Lower leg skin (tissue), 4 donors: Measurements from ENCODE around the gene HIC1. TPM values are rescaled to one million over a fixed set of nuclear protein-coding genes. Genes with fewer than 3 reads are reported as not detected.

ENCODE experiments used
- DNase-seq, 2 donors: peaks; one replicate each; pipeline ENCODE4 v3.0.0-alpha.2; 2019; ENCODE audit warnings: low spot score in 2 of 2
- H3K4me3 ChIP-seq: fragments of 200-600 bp; sonication (generic); 2 replicates; pipeline ENCODE4 v1.5.1; 2017; ENCODE audit warnings: mild to moderate bottlenecking, low read depth; ENCODE audit not compliant: poor library complexity, severe bottlenecking
- POLR2A ChIP-seq, 2 donors: fragments of 450-650 bp; IDR thresholded peaks; one replicate each; pipeline ENCODE4 v1.6.1; 2016 to 2017; ENCODE audit warnings: antibody characterized with exemption in 2 of 2, mild to moderate bottlenecking in 1 of 2, moderate library complexity in 1 of 2
- WGBS, 2 donors: methylation state at CpG; one replicate each; pipeline ENCODE4 v1.1.5; 2018; 5-methylcytosine and 5-hydroxymethylcytosine counted together
- intact Hi-C: fragments of 100-400 bp; cut with DNase I; formaldehyde crosslinking; loops from one replicate; pipeline ENCODE4 v1.15.0; 2023; ENCODE audit warnings: low total_unique reads
- total RNA-seq, 4 donors: library from RNA; depleted of rRNA; stranded (reverse); fragments of >200 nt; gene quantifications; one replicate each; pipeline ENCODE4 v1.1.0, GENCODE V29; 2016
- TF ChIP-seq, protein P1 (sequence below), 3 donors: fragments of 450-650 bp; IDR thresholded peaks; one replicate each; pipeline ENCODE4 v1.5.1; 2016; ENCODE audit warnings: antibody characterized with exemption in 3 of 3, mild to moderate bottlenecking in 3 of 3, moderate library complexity in 2 of 3

HIC1 gene
- total RNA-seq, 4 donors from 2014 or later, result 2.4 to 14.2 (median 5.3) TPM

DNA sequence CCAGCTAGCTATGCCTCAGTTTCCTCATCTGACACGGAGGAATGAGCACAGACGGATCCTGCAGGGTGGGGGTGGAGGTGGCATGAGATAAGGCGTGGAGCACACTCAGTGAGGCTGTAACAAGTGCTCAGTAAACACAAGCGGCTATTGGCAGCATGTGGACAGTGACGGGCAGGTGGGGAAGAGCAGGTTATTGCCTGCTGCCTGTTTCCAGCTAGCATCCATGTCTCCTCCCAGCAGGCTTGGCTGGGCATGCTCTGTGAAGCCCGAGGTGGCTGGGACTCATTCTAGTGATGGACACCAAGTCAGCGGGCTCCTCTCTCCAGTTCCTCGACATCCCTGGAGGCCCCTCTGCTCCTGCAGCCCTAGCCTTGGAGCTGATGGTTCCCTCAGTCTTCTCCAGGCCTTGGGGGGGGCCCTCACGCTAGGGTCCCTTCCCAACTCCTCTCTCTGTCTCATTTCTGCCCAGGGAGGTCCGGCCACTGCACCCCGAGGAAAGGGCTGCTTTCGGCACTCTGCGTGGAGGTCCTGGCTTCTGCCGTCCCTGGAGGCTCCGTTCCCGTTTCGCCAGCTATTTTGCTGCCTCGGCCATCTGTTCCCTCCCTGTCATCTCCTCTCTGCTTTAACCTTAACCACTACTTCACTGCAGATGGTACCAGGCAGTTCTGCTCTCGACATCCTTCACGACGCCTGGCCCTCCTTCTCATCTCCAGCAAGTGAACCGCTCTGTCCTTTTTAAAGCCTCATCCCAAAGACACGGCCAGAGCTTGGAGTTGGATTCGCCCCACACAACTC lies 36.0 kb upstream of the HIC1 start:
- 71 to 79% methylated on average over 23 to 24 of the region's 24 CpGs for WGBS, 2 donors
- H3K4me3 ChIP-seq, result no peak overlapping the region
- TF ChIP-seq POLR2A (IDR thresholded peaks at IDR 0.05), result no peak
- TF ChIP-seq, protein P1, sequence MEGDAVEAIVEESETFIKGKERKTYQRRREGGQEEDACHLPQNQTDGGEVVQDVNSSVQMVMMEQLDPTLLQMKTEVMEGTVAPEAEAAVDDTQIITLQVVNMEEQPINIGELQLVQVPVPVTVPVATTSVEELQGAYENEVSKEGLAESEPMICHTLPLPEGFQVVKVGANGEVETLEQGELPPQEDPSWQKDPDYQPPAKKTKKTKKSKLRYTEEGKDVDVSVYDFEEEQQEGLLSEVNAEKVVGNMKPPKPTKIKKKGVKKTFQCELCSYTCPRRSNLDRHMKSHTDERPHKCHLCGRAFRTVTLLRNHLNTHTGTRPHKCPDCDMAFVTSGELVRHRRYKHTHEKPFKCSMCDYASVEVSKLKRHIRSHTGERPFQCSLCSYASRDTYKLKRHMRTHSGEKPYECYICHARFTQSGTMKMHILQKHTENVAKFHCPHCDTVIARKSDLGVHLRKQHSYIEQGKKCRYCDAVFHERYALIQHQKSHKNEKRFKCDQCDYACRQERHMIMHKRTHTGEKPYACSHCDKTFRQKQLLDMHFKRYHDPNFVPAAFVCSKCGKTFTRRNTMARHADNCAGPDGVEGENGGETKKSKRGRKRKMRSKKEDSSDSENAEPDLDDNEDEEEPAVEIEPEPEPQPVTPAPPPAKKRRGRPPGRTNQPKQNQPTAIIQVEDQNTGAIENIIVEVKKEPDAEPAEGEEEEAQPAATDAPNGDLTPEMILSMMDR (IDR thresholded peaks at IDR 0.05), result no peak
- DNase-seq, result no peak
- intact Hi-C loops, result no loop called here

DNA sequence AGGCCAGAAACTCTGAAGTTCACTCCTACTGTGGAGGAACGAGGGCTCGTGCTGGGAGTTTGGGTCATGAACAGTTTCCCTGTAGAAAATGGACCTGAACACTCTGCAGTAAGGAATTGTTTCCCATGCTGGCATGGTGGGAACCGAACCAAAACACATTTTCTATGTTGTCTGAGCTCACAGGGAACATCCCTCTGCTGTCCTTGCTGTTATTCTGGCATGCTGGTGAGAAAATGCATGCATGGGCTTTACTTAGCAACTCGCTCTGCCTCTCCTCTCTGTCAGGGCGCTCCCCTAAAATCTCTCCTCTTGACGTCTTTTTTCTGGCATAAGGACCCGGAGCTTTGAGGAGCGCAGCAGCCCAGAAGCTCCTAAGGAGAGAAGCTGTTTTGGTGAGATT lies 35.2 kb upstream of the HIC1 start:
- 74 to 91% methylated on average over 8 of the region's 8 CpGs for WGBS, 2 donors
- intact Hi-C loops, result no loop called here
- no peak for DNase-seq
- no peak for TF ChIP-seq POLR2A (IDR thresholded peaks at IDR 0.05)
- TF ChIP-seq, protein P1 (IDR thresholded peaks at IDR 0.05), result no peak
- H3K4me3 ChIP-seq, result no peak overlapping the region

DNA sequence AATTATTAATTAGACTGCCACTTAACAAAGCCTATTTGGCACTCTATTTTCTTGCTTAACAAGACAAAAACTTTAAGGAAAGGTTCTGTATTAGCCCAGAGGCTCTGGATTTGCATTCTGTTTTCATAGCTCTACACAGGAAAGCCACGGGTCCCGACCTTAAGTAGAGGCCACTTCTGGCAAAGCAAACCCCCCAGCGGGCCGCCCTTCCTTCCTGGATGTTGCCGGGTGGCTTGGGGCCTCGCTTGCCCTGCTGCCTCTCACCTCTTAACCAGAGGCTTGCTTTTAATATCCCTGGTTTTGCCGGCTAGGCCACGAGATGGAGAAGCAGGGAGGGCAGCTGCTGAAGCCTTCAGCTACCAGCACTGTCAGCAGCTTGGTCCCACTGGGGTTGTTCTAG lies 34.2 kb upstream of the HIC1 start:
- intact Hi-C loops, result no loop called here
- no peak for DNase-seq
- WGBS, 2 donors, result 61 to 68% methylated on average over 8 of the region's 8 CpGs
- H3K4me3 ChIP-seq, result no peak overlapping the region
- TF ChIP-seq, protein P1 (IDR thresholded peaks at IDR 0.05), result no peak
- no peak for TF ChIP-seq POLR2A (IDR thresholded peaks at IDR 0.05)

DNA sequence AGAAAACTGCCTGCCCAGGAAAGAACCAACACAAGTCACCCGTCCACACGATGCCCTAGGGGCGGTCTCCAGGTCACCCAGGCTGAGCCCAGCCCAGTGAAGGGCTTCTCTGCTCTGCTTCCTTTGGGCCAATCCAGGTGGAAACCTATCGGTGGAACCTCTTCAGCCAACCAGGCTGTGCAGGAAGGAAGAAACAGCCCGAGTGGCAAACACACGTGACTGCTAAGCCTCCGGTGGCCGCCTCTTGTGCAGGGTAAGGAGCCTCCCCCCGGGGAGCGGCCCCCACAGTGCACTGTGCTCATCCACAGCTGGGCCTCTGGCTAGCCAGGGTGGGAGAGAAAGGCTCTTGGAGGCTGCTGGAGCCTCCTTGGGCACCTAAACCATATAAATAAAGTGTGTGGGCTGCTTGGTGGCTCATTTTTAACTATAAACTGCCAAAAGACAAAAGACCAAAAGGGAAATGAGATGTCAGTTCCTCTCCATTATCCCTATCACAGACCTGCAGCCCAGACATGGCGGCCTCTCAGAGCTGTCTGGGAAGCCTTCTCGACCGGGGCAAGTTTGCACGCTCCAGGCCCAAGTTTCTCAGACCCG lies 32.2 kb upstream of the HIC1 start:
- TF ChIP-seq, protein P1 (IDR thresholded peaks at IDR 0.05), result no peak
- TF ChIP-seq POLR2A (IDR thresholded peaks at IDR 0.05), result no peak
- intact Hi-C loops, result no loop called here
- DNase-seq, result no peak
- no peak overlapping the region for H3K4me3 ChIP-seq
- 76 to 79% methylated on average over 15 of the region's 15 CpGs for WGBS, 2 donors

DNA sequence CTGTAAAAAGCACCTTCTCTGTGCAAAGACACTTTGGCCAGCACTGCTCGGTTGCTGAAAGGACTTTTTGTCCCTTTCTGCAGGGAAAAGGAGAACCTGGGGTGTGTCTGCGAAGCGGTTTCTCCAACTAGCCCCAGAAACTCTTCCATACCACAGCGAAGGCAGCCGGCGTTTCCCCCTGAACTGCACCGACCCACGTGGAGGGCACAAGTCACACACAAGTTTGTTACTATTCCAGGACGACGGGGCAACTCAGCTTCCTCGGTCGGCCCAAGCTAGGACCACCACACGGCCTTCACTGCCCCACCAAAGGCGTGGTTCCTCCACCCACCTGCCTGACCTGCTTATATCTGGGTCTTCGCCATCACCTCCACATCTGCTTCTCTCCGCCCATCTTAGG lies 31.6 kb upstream of the HIC1 start:
- TF ChIP-seq, protein P1 (IDR thresholded peaks at IDR 0.05), result no peak
- no peak for TF ChIP-seq POLR2A (IDR thresholded peaks at IDR 0.05)
- 57 to 61% methylated on average over 16 of the region's 16 CpGs for WGBS, 2 donors
- H3K4me3 ChIP-seq, result no peak overlapping the region
- no peak for DNase-seq
- intact Hi-C loops, result no loop called here
